ENCODE data around the gene TMEM69.

GRCh38 chr1:45669379-45669778, 18.6 kb upstream of the TMEM69 start:
- TF ChIP-seq POLR2AphosphoS5 (IDR thresholded peaks at IDR 0.05; ENCODE audit: low read depth, low read length) (no peak), CTCF (IDR thresholded peaks at IDR 0.05) (no peak), REST (IDR thresholded peaks at IDR 0.05; ENCODE audit: insufficient read depth in 1 of 2, low read depth in 2 of 2, low read length in 1 of 2) (no peak)
